IMR-90 (cell line): ENCODE results near the gene C10orf90. TPM values are rescaled to one million over a fixed set of nuclear protein-coding genes. Genes with fewer than 3 reads are reported as not detected.

Experiments
- ATAC-seq: fragments of 200-7000 bp; cut with Tn5 transposase; 2 replicates; pipeline ENCODE4 v1.9.1; 2020; ENCODE audit warnings: low read depth, mild to moderate bottlenecking, moderate library complexity
- BruUV-seq: library from RNA; stranded (reverse); fragments of 400-500 nt; replicated peaks from 2 replicates; lab custom pipeline; 2021; lab: Mats Ljungman, UMichigan
- CTCF ChIA-PET: fragments of 300-600 bp; formaldehyde crosslinking; extraction: SDS; loops from one replicate; lab custom pipeline; 2021; ENCODE audit warnings: antibody characterized with exemption; lab: Yijun Ruan, JAX
- POLR2A ChIA-PET: fragments of 300-600 bp; sonication (Branson Sonifier 250); formaldehyde crosslinking; loops from one replicate; lab custom pipeline; 2022; ENCODE audit warnings: antibody characterized with exemption; ENCODE audit not compliant: unreplicated experiment; lab: Charles Lee
- DNase-seq: peaks from one replicate; pipeline ENCODE4 v3.0.0; 2013
- H2AFZ ChIP-seq: replicated peaks from 2 replicates; pipeline ENCODE3; 2013; ENCODE audit warnings: low read length, mild to moderate bottlenecking; ENCODE audit not compliant: poor library complexity
- H2AK5ac ChIP-seq: 2 replicates; pipeline ENCODE4 v1.6.1; 2013; ENCODE audit warnings: low read depth, low read length, inconsistent platforms
- H2AK9ac ChIP-seq: replicated peaks from 2 replicates; pipeline ENCODE3; 2013; ENCODE audit warnings: mild to moderate bottlenecking, low read depth, low read length, moderate library complexity; ENCODE audit not compliant: poor library complexity
- H2BK120ac ChIP-seq: 2 replicates; pipeline ENCODE4 v1.6.1; 2013; ENCODE audit warnings: low read depth, low read length, inconsistent platforms
- H2BK15ac ChIP-seq: 3 replicates; pipeline ENCODE4 v1.6.1; 2013; ENCODE audit warnings: low read depth, low read length, inconsistent platforms
- H2BK20ac ChIP-seq: 2 replicates; pipeline ENCODE4 v1.6.1; 2013; ENCODE audit warnings: low read depth, mild to moderate bottlenecking, inconsistent platforms, low read length, moderate library complexity
- H2BK5ac ChIP-seq: 2 replicates; pipeline ENCODE4 v1.6.1; 2013; ENCODE audit warnings: mild to moderate bottlenecking, low read depth, low read length, inconsistent platforms; ENCODE audit not compliant: poor library complexity, severe bottlenecking
- H3K14ac ChIP-seq: replicated peaks from 2 replicates; pipeline ENCODE4 v1.6.1; 2013; ENCODE audit warnings: low read depth, low read length, inconsistent platforms
- H3K18ac ChIP-seq: 2 replicates; pipeline ENCODE4 v1.6.1; 2013; ENCODE audit warnings: low read depth, low read length, control low read depth
- H3K23ac ChIP-seq: 2 replicates; pipeline ENCODE4 v1.6.1; 2013; ENCODE audit warnings: low read depth, low read length, inconsistent platforms
- H3K27ac ChIP-seq: 2 replicates; pipeline ENCODE4 v1.5.1; 2013; ENCODE audit warnings: mild to moderate bottlenecking, control low read depth, low read length; ENCODE audit not compliant: insufficient read depth
- H3K27me3 ChIP-seq: 2 replicates; pipeline ENCODE4 v1.6.1; 2013; ENCODE audit warnings: low read length; ENCODE audit not compliant: control insufficient read depth, insufficient read depth
- H3K36me3 ChIP-seq: 2 replicates; pipeline ENCODE4 v1.6.1; 2013; ENCODE audit warnings: low read length, mixed read lengths; ENCODE audit not compliant: control insufficient read depth, insufficient read depth
- H3K4ac ChIP-seq: 2 replicates; pipeline ENCODE4 v1.6.1; 2013; ENCODE audit warnings: low read depth, low read length, inconsistent platforms
- H3K4me1 ChIP-seq: 2 replicates; pipeline ENCODE4 v1.6.1; 2013; ENCODE audit warnings: low read length, mixed read lengths; ENCODE audit not compliant: control insufficient read depth, insufficient read depth
- H3K4me2 ChIP-seq: 2 replicates; pipeline ENCODE4 v1.6.1; 2013; ENCODE audit warnings: low read depth, mild to moderate bottlenecking, control low read depth, low read length, moderate library complexity
- H3K4me3 ChIP-seq: 2 replicates; pipeline ENCODE4 v1.5.1; 2013; ENCODE audit warnings: low read depth, mild to moderate bottlenecking, control low read depth, low read length, moderate library complexity; ENCODE audit not compliant: insufficient read depth
- H3K56ac ChIP-seq: 2 replicates; pipeline ENCODE4 v1.6.1; 2013; ENCODE audit warnings: low read length, inconsistent platforms; ENCODE audit not compliant: insufficient read depth; ENCODE audit errors: extremely low read depth
- H3K79me1 ChIP-seq, 2 experiments: 2 replicates each; pipeline ENCODE4 v1.6.1; 2013; ENCODE audit warnings: low read length in 2 of 2, inconsistent platforms in 1 of 2, low read depth in 1 of 2
- H3K9ac ChIP-seq: 2 replicates; pipeline ENCODE4 v1.6.1; 2013; ENCODE audit warnings: low read depth, low read length, control low read depth
- H3K9me1 ChIP-seq: 2 replicates; pipeline ENCODE4 v1.6.1; 2013; ENCODE audit warnings: low read length, inconsistent platforms; ENCODE audit not compliant: insufficient read depth
- H3K9me3 ChIP-seq: 2 replicates; pipeline ENCODE4 v1.6.1; 2013; ENCODE audit warnings: low read length; ENCODE audit not compliant: control insufficient read depth, insufficient read depth
- H4K20me1 ChIP-seq: 2 replicates; pipeline ENCODE4 v1.6.1; 2013; ENCODE audit warnings: low read length, inconsistent platforms; ENCODE audit not compliant: insufficient read depth
- H4K5ac ChIP-seq: 2 replicates; pipeline ENCODE4 v1.6.1; 2013; ENCODE audit warnings: mild to moderate bottlenecking, low read depth, low read length, control low read depth
- H4K8ac ChIP-seq, 2 experiments: 2 replicates each; pipeline ENCODE4 v1.6.1; 2013; ENCODE audit warnings: low read depth in 2 of 2, low read length in 2 of 2, control low read depth in 1 of 2, inconsistent platforms in 1 of 2
- H4K91ac ChIP-seq: 2 replicates; pipeline ENCODE4 v1.6.1; 2013; ENCODE audit warnings: low read depth, low read length, inconsistent platforms; ENCODE audit not compliant: insufficient read depth
- BHLHE40 ChIP-seq: fragments of 150-350 bp; IDR thresholded peaks from 2 replicates; pipeline ENCODE4 v1.6.1; 2016; ENCODE audit warnings: mild to moderate bottlenecking, low read depth, low read length
- CEBPB ChIP-seq: IDR thresholded peaks from 2 replicates; pipeline ENCODE4 v1.6.1; 2012; ENCODE audit warnings: low read depth, low read length, improper control_type of control experiment
- CHD1 ChIP-seq: IDR thresholded peaks from 2 replicates; pipeline ENCODE4 v1.6.1; 2012; ENCODE audit warnings: low read depth, low read length, improper control_type of control experiment
- FOS ChIP-seq: fragments of 150-350 bp; IDR thresholded peaks from 2 replicates; pipeline ENCODE4 v1.6.1; 2016; ENCODE audit warnings: low read depth, low read length
- MAZ ChIP-seq: IDR thresholded peaks from 2 replicates; pipeline ENCODE4 v1.6.1; 2012; ENCODE audit warnings: low read depth, mild to moderate bottlenecking, low read length, improper control_type of control experiment, moderate library complexity, borderline replicate concordance
- MXI1 ChIP-seq: IDR thresholded peaks from 2 replicates; pipeline ENCODE4 v1.6.1; 2012; ENCODE audit warnings: low read depth, mild to moderate bottlenecking, low read length, moderate library complexity, borderline replicate concordance
- NFE2L2 ChIP-seq: fragments of 150-350 bp; IDR thresholded peaks from 2 replicates; pipeline ENCODE4 v1.6.1; 2016; ENCODE audit warnings: low read depth, mild to moderate bottlenecking, low read length
- POLR2A ChIP-seq: IDR thresholded peaks from 2 replicates; pipeline ENCODE4 v1.6.1; 2012; ENCODE audit warnings: mild to moderate bottlenecking, low read depth, low read length
- RAD21 ChIP-seq: IDR thresholded peaks from 2 replicates; pipeline ENCODE4 v1.6.1; 2012; ENCODE audit warnings: low read length, improper control_type of control experiment
- RFX5 ChIP-seq: IDR thresholded peaks from 2 replicates; pipeline ENCODE4 v1.8.0; 2012; ENCODE audit warnings: low read depth, mild to moderate bottlenecking, low read length, moderate library complexity
- SMC3 ChIP-seq: fragments of 150-350 bp; IDR thresholded peaks from 2 replicates; pipeline ENCODE4 v1.6.1; 2016; ENCODE audit warnings: low read depth, mild to moderate bottlenecking, antibody characterized with exemption, low read length, moderate library complexity
- USF2 ChIP-seq: fragments of 150-350 bp; IDR thresholded peaks from 2 replicates; pipeline ENCODE4 v1.6.1; 2017; ENCODE audit warnings: mild to moderate bottlenecking, antibody characterized with exemption, low read length, low read depth
- WGBS, 2 experiments: methylation state at CpG; one replicate each; pipeline versions ENCODE4 v1.1.5 to v1.1.7; 2013; ENCODE audit warnings: missing lambda C conversion rate in 2 of 2; ENCODE audit not compliant: insufficient read length in 1 of 2; ENCODE audit errors: extremely low coverage in 2 of 2; 5-methylcytosine and 5-hydroxymethylcytosine counted together
- dilution Hi-C: fragments of 300-500 bp; cut with HindIII; formaldehyde crosslinking; loops from one replicate; pipeline ENCODE4 v1.14.3; 2018; ENCODE audit warnings: low sequenced_read_pairs; ENCODE audit not compliant: unreplicated experiment
- in situ Hi-C: fragments of 300-500 bp; cut with MboI; formaldehyde crosslinking; loops from 3 replicates; pipeline ENCODE4 v1.14.3; 2019; ENCODE audit warnings: low sequenced_read_pairs, inconsistent platforms, mixed read lengths
- intact Hi-C: fragments of 100-400 bp; cut with micrococcal nuclease; formaldehyde crosslinking; loops from 2 replicates; pipeline ENCODE4 v1.10.0; 2022
- polyA plus RNA-seq, 3 experiments: library from polyadenylated mRNA; depleted of rRNA; stranded (reverse); fragments of >200 nt; gene quantifications; 2 replicates each; pipeline ENCODE4 v1.2.3, GENCODE V29; 2012; ENCODE audit warnings: low replicate concordance in 1 of 3
- total RNA-seq: library from RNA; depleted of rRNA; stranded (reverse); fragments of >200 nt; gene quantifications from 2 replicates; pipeline ENCODE4 v1.2.3, GENCODE V29; 2012
- TF ChIP-seq, protein P1 (sequence below): conservative IDR thresholded peaks from 2 replicates; pipeline ENCODE4 v1.5.1; 2012; ENCODE audit warnings: mild to moderate bottlenecking, low read depth, low read length, improper control_type of control experiment

The C10orf90 gene
- total and polyA plus RNA-seq, 2 of the 4 experiments (the other 2 are of a cell fraction), result 0.05 to 0.18 TPM

GRCh38 chr10:126637501-126637900 is 33.0 kb downstream of the C10orf90 start:
- DNase-seq (no peak), ATAC-seq (no peak)
- Histone ChIP-seq H2BK15ac (no peak overlapping the region), H2AK9ac (no peak overlapping the region), H3K27me3 (no peaks in the 10 kb centered on the region), H2BK120ac (no peak overlapping the region), H3K9me3 (no peaks in the 10 kb centered on the region), H3K18ac (no peak overlapping the region), H3K79me1 (no peaks in the 10 kb centered on the region), H3K4me1 (no peaks in the 10 kb centered on the region), H2AK5ac (no peak overlapping the region), H3K36me3 (no peaks in the 10 kb centered on the region), H4K20me1 (no peaks in the 10 kb centered on the region), H4K91ac (no peak overlapping the region), H2BK5ac (no peak overlapping the region), H3K4me3 (no peak overlapping the region), H3K56ac (no peak overlapping the region), H2BK20ac (no peak overlapping the region), H3K9me1 (no peaks in the 10 kb centered on the region), H3K14ac (no peak overlapping the region), H4K8ac (no peak overlapping the region), H3K23ac (no peak overlapping the region), H3K4ac (no peak overlapping the region), H3K27ac (no peak overlapping the region), H4K5ac (no peak overlapping the region), H2AFZ (no peak overlapping the region), H3K9ac (no peak overlapping the region), H3K4me2 (no peak overlapping the region)
- dilution Hi-C loops, result no loop called here
- TF ChIP-seq USF2 (no peak), FOS (no peak), POLR2A (no peak), RAD21 (no peak), RFX5 (no peak), CEBPB (no peak), MAZ (no peak), SMC3 (no peak), NFE2L2 (no peak), CHD1 (no peak), MXI1 (no peak), BHLHE40 (no peak)
- TF ChIP-seq, protein P1, sequence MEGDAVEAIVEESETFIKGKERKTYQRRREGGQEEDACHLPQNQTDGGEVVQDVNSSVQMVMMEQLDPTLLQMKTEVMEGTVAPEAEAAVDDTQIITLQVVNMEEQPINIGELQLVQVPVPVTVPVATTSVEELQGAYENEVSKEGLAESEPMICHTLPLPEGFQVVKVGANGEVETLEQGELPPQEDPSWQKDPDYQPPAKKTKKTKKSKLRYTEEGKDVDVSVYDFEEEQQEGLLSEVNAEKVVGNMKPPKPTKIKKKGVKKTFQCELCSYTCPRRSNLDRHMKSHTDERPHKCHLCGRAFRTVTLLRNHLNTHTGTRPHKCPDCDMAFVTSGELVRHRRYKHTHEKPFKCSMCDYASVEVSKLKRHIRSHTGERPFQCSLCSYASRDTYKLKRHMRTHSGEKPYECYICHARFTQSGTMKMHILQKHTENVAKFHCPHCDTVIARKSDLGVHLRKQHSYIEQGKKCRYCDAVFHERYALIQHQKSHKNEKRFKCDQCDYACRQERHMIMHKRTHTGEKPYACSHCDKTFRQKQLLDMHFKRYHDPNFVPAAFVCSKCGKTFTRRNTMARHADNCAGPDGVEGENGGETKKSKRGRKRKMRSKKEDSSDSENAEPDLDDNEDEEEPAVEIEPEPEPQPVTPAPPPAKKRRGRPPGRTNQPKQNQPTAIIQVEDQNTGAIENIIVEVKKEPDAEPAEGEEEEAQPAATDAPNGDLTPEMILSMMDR, result no peak
- BruUV-seq, result no TSS peak
- WGBS, 2 experiments, result 0% methylated on average over 1 of the region's 5 CpGs; no CpG with 5 or more reads in 1 of the 2 experiments
- CTCF ChIA-PET, result no interaction called here
- in situ Hi-C loops, result no loop called here
- intact Hi-C loops, result no loop called here
- POLR2A ChIA-PET, result no interaction called here
